Mammary epithelial cell (primary cell): ENCODE measurements around the gene AKAP1.

ENCODE experiments used
- CTCF ChIP-seq, 2 donors: IDR thresholded peaks in 1 of 2; conservative IDR thresholded peaks in 1 of 2; 2 replicates each; pipeline ENCODE4 v1.5.1; 2011 to 2012; ENCODE audit warnings: inconsistent platforms in 2 of 2, low read length in 2 of 2, mild to moderate bottlenecking in 2 of 2, control low read depth in 1 of 2, low read depth in 1 of 2; ENCODE audit not compliant: insufficient read depth in 1 of 2; ENCODE audit errors: extremely low read depth in 1 of 2
- EZH2 ChIP-seq: IDR thresholded peaks from 2 replicates; pipeline ENCODE4 v1.6.1; 2012; ENCODE audit warnings: low read length, inconsistent platforms, borderline replicate concordance

- TF ChIP-seq CTCF (conservative IDR thresholded peaks at IDR 0.05 in 1 of 2, IDR thresholded peaks at IDR 0.05 in 1 of 2; ENCODE audit: extremely low read depth in 1 of 2, insufficient read depth in 1 of 2, low read depth in 1 of 2, low read length in 2 of 2) (no peak), EZH2 (no peak)
These were observed 47.6 kb upstream of the AKAP1 start for GRCh38 chr17:57037411-57037810.
